CD4-positive, alpha-beta T cell treated with Interleukin-17A for 4 hours (primary cell): ENCODE data around the gene KCNH5.

Experiments used
- DNase-seq: peaks from one replicate; pipeline ENCODE4 v3.0.0-alpha.2; 2020; ENCODE audit warnings: mixed read lengths

KCNH5 gene

DNA sequence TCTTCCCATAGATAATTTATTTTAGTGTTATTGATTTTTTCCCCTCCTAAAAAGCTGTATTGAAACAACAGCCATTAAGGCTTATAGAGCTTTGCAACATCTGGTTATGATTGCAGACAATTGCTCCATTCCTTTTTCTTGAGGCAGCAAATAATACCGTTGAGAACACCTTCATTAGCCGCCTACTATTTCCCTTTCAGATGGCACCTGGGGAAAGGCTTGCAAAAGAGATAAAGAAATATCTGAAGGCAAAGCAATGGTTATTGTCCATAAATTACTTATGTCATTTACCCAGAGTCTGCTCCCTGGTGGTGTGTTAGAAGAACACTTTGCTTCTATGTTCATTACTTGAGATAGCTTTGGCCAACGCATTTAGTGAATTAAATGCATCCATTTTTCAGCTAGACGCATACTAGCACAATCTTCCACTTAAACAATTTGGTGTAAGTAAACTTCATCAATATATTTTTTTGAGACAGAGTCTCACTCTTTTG is 377.8 kb downstream of the KCNH5 start:
- no peak for DNase-seq

DNA sequence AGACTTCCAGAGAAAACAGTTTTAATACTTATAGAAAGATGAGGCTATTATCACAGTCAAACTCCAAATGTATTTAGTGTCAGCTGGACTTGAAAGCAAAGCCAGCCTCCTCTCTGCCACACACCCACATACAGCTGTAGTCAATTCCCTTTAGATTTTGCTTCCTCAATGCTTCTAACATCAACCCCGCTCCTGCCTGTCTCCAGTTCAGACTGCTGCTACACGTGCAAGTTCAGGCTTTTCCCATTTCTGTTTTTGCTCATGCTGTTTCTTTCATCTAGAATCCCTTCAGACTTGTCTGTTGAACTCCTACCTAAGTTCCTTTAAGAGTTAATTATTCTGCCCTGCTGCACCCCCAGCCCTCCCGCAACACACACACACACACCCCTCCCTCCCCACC is 380.0 kb downstream of the KCNH5 start:
- DNase-seq = no peak

DNA sequence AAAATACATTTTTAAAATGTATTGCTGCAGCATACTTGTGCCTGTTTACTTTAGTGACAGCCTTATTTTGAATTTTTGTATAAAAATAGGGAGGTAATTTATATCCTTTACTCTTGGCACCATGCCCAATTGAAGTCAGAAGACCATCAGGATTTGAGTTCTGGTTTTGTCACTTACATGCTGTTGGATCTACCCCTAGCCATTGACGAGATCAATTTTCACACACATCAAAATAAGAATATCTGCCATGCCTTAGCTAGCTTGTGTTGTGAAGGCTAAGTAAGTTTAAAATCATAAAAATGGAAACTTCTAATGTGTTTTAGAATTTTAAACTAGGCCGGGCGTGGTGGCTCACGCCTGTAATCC is 381.8 kb downstream of the KCNH5 start:
- DNase-seq = no peak

DNA sequence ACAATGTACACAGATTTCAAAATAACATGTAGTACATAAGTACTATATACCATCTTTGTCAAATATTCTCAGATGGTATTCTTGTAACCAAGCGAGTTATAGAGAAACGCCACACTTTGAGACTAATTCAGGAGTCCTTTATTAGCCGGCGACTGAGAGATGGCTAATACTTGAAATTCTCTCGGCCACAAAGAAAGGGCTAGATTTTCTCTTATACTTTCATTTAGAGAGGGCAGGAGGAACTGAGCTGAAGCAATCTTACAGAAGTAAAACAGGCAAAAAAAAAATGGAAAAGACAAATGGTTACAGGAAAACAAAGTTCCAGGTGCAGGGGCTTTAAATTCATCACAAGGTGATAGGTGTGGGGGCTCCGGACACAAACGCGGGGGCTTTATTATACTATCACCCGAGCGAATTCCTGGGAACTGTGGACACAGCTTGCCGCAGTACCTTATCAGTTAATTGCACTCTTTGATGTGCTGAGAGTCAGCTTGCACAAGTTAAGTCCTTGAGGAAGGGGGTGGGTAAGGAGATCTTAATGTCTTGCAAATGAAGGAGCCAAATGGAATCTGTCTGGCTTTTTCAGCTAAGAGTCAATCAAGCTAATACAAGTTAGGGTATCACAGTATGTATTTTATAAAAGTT is 382.3 kb downstream of the KCNH5 start:
- no peak for DNase-seq

DNA sequence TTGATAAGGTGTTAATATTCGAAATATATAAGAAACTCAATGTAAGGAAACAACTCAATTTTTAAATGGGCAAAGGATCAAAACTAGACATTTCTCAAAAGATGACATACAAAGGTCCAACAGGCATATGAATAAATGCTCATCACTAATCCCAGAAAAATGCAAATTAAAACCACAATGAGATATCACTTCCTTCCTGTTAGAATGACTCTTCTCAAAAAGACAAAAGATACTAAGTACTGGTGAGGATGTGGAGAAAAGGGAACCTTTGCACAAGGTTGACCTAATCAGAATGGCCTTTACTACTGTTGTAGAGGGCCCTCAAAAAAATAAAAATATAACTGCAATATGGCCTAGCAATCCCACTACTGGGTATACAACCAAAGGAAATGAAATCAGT is 383.4 kb downstream of the KCNH5 start:
- no peak for DNase-seq

DNA sequence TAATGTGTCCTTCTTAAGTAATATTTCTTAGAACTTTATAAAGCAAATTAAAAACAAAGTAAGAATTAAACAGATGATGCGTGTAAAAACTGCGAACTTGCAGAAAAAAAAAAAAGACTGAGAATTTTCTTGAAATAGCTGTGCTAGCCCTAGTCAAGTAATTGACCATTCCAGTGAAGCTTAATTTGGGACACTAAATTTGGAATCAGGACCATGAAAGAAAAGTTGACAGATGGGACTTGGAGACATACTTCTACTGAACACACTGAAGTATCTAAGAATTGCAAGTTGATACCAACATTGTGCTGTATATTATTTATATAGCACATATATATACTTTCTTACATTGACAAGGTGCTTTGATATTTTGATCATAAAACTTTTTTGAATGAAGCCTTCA is 386.6 kb downstream of the KCNH5 start:
- no peak for DNase-seq

DNA sequence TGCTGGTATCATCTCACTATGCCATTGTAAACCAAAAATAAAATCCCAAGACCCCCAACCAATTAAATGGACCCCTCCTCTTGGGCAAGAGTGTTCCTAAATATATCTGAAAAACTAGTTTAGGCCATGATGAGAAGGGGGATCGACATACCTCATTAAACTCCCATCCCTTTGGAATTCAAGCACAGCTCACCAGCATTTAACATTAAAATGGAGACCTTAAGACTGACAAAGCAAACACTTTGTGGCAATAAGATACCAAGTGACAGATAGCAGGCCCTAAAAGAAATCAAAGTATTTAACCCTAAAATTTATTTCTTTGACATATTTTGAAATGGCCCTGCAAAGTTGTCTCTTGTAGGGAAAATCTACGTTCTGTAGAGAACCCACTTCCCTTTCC is 387.9 kb downstream of the KCNH5 start:
- no peak for DNase-seq

DNA sequence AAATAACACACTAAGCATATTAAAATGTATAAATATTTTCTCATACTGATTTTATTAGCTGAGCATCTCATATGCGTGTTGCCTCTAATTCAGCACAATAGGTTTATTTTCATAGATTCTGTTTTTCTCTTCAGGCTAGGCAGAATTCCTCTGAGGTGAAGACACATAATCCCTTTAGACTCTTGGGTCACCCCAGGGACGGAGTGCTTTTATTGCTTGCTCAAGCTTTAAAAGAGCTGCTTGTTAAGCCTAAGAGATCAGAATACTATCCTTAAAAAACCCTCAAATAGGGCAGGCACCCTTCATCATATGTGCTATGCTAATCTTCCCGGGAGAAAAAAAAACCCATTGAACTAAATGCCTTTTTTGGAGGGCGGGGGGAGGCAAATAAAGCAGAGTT is 390.1 kb downstream of the KCNH5 start:
- no peak for DNase-seq

DNA sequence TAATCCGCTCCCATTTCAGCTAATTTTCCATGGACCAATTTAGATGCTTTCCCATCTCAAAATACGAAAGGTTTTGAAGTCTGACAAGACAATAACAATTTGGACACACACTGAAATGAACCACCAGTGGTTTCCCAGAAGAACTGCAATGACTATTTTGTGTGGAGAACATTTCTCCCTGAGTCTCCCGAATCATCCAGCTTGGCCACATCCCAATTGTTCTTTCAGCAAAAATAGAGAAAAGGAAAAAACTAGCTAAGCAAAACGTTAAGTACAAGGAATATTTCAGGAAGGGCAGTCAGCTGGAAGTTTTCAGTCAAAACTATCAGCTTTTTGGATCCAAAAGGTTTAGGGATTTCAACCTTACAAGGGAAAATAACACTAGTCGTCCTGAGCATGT is 390.6 kb downstream of the KCNH5 start:
- DNase-seq = no peak
